Sigmoid colon (tissue), 7 donors: ENCODE data around the gene PPP2R2C. TPM values are rescaled to one million over a fixed set of nuclear protein-coding genes. Genes with fewer than 3 reads are reported as not detected.

Source experiments
- DNase-seq: peaks from one replicate; pipeline ENCODE4 v3.0.0-alpha.2; 2019
- H3K27ac ChIP-seq, 4 donors: fragments of 200-600 bp; sonication (generic); one replicate each; pipeline ENCODE4 v1.5.1; 2016 to 2019; ENCODE audit warnings: mild to moderate bottlenecking in 1 of 4
- H3K27me3 ChIP-seq, 3 donors: fragments of 200-600 bp; sonication (generic); one replicate each; pipeline ENCODE4 v1.5.1; 2019; ENCODE audit warnings: mild to moderate bottlenecking in 1 of 3
- H3K36me3 ChIP-seq, 4 donors: fragments of 200-600 bp; sonication (generic); one replicate each; pipeline ENCODE4 v1.5.1; 2016 to 2019
- H3K4me1 ChIP-seq, 4 donors: fragments of 200-600 bp; sonication (generic); one replicate each; pipeline ENCODE4 v1.5.1; 2017 to 2019
- H3K4me3 ChIP-seq, 4 donors: fragments of 200-600 bp; sonication (generic); one replicate each; pipeline ENCODE4 v1.5.1; 2017 to 2019; ENCODE audit warnings: mild to moderate bottlenecking in 2 of 4, moderate library complexity in 1 of 4
- H3K9me3 ChIP-seq, 4 donors: fragments of 200-600 bp in 3 of 4; sonication (generic) in 3 of 4; one replicate each; pipeline versions ENCODE4 v1.5.1 to v1.6.1; 2013 to 2019
- EP300 ChIP-seq, 4 donors: sonication (generic); formaldehyde crosslinking; IDR thresholded peaks; one replicate each; pipeline ENCODE4 v1.6.1; 2017; ENCODE audit warnings: antibody characterized with exemption in 4 of 4
- POLR2A ChIP-seq, 2 donors: fragments of 450-650 bp; IDR thresholded peaks; one replicate each; pipeline ENCODE4 v1.6.1; 2016; ENCODE audit warnings: antibody characterized with exemption in 2 of 2, mild to moderate bottlenecking in 2 of 2, moderate library complexity in 2 of 2
- POLR2AphosphoS5 ChIP-seq, 4 donors: sonication (generic); formaldehyde crosslinking; IDR thresholded peaks; one replicate each; pipeline ENCODE4 v1.6.1; 2017; ENCODE audit warnings: antibody characterized with exemption in 4 of 4
- WGBS, 2 donors: extraction: QIAGEN DNeasy Blood & Tissue Kit; methylation state at CpG; one replicate each; pipeline ENCODE4 v1.1.7; 2013; 5-methylcytosine and 5-hydroxymethylcytosine counted together
- intact Hi-C: fragments of 100-400 bp; cut with DNase I; formaldehyde crosslinking; loops from one replicate; pipeline ENCODE4 v1.15.1; 2023
- polyA plus RNA-seq, 3 donors: library from polyadenylated mRNA; stranded (reverse); fragments of 200-250 nt; gene quantifications; one replicate each; pipeline ENCODE4 v1.2.3, GENCODE V29; 2013
- total RNA-seq, 4 donors: library from RNA; depleted of rRNA; stranded (reverse); fragments of >200 nt; gene quantifications; one replicate each; pipeline ENCODE4 v1.1.0, GENCODE V29; 2016
- TF ChIP-seq, protein P1 (sequence below), 4 experiments: fragments of 450-650 bp in 3 of 4; fragments of 200-600 bp in 1 of 4; IDR thresholded peaks; one replicate each; pipeline ENCODE4 v1.5.1; 2016 to 2019; ENCODE audit warnings: antibody characterized with exemption in 4 of 4, mild to moderate bottlenecking in 3 of 4, moderate library complexity in 2 of 4
- donor health status: healthy with polysubstance abuse.
- donor health status: Bipolar disorder and iron deficiency.
- donor health status: healthy.

The PPP2R2C gene
- total and polyA plus RNA-seq, 7 donors = 0.49 to 2.8 (median 1.1) TPM; not detected in 2

DNA sequence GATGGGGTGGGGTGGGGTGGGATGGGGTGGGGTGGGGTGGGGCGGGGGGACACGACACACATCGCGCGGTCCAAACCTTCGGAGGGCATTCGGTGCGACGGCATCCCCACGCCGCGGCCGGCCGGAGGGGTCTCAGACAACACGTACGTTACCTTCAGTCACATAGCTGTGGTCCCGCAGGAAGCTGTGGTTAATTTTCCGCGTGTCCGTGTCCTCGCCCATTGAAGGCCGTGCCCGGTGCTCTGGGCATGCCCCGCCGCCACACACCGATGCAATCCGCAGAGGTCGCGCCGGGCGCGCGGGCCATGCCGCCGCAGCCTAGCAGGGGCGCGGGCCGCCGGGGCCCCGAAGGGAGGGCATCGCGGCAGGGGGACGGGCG lies 417 bp downstream of the PPP2R2C start:
- no peaks in the 10 kb centered on the region for H3K36me3 ChIP-seq
- peak; percentile 28 for DNase-seq
- TF ChIP-seq POLR2AphosphoS5 (IDR thresholded peaks at IDR 0.05) = no peak
- TF ChIP-seq POLR2A (IDR thresholded peaks at IDR 0.05) = no peak
- TF ChIP-seq EP300 (IDR thresholded peaks at IDR 0.05) = no peak
- TF ChIP-seq, protein P1, sequence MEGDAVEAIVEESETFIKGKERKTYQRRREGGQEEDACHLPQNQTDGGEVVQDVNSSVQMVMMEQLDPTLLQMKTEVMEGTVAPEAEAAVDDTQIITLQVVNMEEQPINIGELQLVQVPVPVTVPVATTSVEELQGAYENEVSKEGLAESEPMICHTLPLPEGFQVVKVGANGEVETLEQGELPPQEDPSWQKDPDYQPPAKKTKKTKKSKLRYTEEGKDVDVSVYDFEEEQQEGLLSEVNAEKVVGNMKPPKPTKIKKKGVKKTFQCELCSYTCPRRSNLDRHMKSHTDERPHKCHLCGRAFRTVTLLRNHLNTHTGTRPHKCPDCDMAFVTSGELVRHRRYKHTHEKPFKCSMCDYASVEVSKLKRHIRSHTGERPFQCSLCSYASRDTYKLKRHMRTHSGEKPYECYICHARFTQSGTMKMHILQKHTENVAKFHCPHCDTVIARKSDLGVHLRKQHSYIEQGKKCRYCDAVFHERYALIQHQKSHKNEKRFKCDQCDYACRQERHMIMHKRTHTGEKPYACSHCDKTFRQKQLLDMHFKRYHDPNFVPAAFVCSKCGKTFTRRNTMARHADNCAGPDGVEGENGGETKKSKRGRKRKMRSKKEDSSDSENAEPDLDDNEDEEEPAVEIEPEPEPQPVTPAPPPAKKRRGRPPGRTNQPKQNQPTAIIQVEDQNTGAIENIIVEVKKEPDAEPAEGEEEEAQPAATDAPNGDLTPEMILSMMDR (IDR thresholded peaks at IDR 0.05) = no peak
- peaks cover 7 to 90% (median 62%) of the 10 kb centered on the region in 3 donors for H3K27me3 ChIP-seq
- no peak overlapping the region for H3K27ac ChIP-seq
- H3K4me1 ChIP-seq = peaks cover 0 to 21% (median 20%) of the 10 kb centered on the region in 4 donors
- 2 to 13% methylated on average over 44 of the region's 44 CpGs for WGBS, 2 donors
- intact Hi-C loops = no loop called here
- H3K4me3 ChIP-seq = no peak overlapping the region
- H3K9me3 ChIP-seq = no peaks in the 10 kb centered on the region

DNA sequence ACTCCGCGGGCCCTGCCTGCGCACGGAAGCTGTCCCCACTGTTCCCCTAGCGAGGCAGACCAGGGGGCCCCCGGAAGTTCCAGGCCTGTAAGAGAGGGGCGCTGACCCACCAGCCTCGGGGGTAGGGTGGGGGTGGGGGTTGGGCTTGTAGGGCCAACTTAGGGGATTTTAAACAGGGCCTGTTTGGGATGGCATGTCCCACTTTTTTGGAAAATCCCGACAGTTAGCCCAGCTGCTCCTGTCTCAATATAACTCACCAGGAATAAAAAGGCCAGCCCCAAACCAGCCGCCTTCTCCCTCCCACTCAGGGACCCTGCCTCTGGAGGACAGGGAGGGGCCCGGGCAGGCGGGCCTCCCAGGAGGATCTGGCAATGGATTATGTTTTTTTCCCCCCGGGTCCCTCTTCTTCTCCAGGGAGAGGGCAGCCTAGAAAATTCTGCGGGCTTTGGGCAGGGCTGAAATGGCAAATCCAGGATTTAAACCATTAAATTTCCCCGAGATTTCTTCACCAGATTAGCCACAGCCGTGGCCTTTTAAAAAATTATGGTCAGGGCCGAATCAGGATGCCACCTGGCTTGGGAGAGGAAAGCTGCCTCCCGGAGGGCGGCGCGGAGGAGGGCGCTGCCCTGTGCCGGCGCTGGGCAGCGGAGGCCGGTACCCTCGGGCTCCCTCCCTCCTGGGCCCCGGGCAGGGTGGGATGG lies 957 bp downstream of the PPP2R2C start:
- peak; percentile 34 for DNase-seq
- no peaks in the 10 kb centered on the region for H3K36me3 ChIP-seq
- H3K4me3 ChIP-seq = peak overlapping the region in 3 of 4 donors; percentile 50 to 56 (median 50)
- WGBS, 2 donors = 4 to 8% methylated on average over 28 of the region's 28 CpGs
- peaks cover 0 to 21% (median 20%) of the 10 kb centered on the region in 4 donors for H3K4me1 ChIP-seq
- TF ChIP-seq EP300 (IDR thresholded peaks at IDR 0.05) (no peak), POLR2AphosphoS5 (IDR thresholded peaks at IDR 0.05) (no peak), POLR2A (IDR thresholded peaks at IDR 0.05) (no peak)
- TF ChIP-seq, protein P1 (IDR thresholded peaks at IDR 0.05) = no peak
- intact Hi-C loops = no loop called here
- H3K27ac ChIP-seq = no peak overlapping the region
- H3K9me3 ChIP-seq = no peaks in the 10 kb centered on the region
- H3K27me3 ChIP-seq = peaks cover 7 to 88% (median 62%) of the 10 kb centered on the region in 3 donors

DNA sequence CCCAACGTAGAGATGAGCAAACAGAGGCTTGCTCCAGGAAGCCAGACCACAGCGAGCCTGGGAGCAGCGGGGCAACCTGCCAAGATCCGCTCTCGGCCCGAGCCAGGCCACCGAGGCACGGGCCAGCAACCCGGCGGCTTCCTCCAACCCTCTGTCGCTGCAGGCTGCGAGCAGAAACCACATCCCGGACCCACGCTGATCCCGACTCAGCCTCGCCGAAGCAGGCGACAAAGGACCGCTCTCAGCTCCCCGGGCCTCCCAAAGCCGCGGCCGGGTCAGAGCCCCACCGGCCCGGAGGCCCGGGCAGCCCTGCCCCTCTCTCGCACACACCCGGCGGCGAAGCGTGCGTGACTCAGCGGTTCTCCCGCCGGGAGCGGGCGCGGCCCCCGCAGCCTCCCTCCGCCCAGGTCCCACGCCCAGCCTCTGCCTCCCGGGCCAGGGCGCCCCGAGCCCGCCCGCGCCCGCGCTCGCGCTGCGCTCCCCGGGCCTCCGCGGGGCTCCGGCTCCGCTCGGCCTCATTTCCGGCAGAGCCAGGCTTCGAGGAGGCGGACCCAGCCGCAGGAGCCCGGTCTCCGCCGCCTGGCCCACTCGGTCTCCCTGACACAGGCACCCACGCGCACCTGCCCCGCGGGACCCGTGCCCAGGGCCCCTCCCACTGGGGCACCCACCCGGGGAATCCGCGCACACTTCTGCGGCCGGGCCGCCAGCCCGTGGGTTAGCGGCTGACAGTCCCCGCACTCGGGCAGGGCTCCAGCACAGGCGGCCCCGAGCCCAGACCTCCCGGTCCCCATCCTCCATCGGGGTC lies 1.7 kb downstream of the PPP2R2C start:
- Histone ChIP-seq H3K36me3 (no peaks in the 10 kb centered on the region), H3K4me1 (peaks cover 0 to 21% (median 20%) of the 10 kb centered on the region in 4 donors), H3K27me3 (peaks cover 7 to 82% (median 62%) of the 10 kb centered on the region in 3 donors), H3K9me3 (no peaks in the 10 kb centered on the region), H3K27ac (peak overlapping the region in 1 of 4 donors; percentile 30), H3K4me3 (peak overlapping the region; percentile 14 to 56 (median 50))
- 1 to 3% methylated on average over 85 of the region's 85 CpGs for WGBS, 2 donors
- intact Hi-C loops = no loop called here
- DNase-seq = peak; percentile 75
- TF ChIP-seq POLR2AphosphoS5 (IDR thresholded peaks at IDR 0.05) (no peak), EP300 (IDR thresholded peaks at IDR 0.05) (no peak), POLR2A (IDR thresholded peaks at IDR 0.05) (no peak)
- TF ChIP-seq, protein P1 (IDR thresholded peaks at IDR 0.05) = no peak

DNA sequence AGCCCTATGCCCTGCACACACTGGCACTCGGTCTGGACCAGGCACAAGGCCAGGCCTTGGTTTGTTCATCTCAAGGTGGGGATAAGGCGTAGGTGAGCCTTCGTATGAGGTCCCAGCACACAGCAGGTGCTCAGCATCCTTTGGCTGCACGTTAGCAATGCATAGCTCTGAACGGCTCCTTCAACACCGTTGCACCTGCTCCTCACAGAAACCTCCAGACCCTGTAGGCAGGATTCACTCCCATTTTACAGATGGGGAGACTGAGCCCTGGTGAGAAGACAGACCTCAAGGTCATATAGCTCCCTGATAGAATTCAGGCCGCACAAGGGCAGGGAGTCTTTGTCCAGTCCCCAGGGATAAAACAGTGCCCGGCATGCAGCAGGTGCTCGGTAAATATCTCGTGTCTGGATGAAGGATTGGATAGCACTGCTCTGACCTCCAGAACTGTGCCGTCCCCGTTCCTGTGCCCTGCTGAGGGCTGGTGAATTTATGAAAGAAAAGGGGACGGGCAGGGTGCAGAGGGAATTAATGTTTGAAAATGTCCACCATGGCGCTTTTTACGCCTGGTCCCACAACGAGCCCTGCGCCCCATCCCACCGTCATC lies 2.4 kb downstream of the PPP2R2C start:
- Histone ChIP-seq H3K4me1 (peaks cover 0 to 21% (median 20%) of the 10 kb centered on the region in 4 donors), H3K36me3 (no peaks in the 10 kb centered on the region), H3K27ac (no peak overlapping the region), H3K4me3 (peak overlapping the region in 3 of 4 donors; percentile 50 to 56 (median 50)), H3K27me3 (peaks cover 7 to 77% (median 57%) of the 10 kb centered on the region in 3 donors), H3K9me3 (no peaks in the 10 kb centered on the region)
- intact Hi-C loops = no loop called here
- no peak for TF ChIP-seq POLR2AphosphoS5 (IDR thresholded peaks at IDR 0.05)
- WGBS, 2 donors = 44 to 58% methylated on average over 18 of the region's 18 CpGs
- peak; percentile 12 for DNase-seq

DNA sequence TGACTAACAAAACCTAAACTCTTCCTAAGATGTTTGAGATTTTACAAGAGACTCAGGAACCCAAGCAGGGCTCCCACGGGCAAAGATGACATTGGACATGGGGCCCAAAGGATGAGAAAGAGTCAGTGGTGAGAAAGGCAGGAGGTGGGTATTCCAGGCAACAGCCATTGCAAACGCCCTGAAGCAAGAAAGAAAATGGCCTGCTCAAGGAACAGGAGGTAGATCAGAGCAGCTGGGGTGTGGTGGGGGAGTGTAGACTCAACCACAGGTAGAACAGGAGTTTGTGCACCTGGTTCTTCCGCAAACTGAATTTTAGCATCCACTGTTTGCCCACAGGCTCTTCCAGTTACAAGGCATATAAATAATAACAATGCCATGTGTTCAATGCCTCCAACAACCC lies 3.3 kb downstream of the PPP2R2C start:
- intact Hi-C loops = no loop called here
- TF ChIP-seq, protein P1 (IDR thresholded peaks at IDR 0.05) = no peak
- no peak for TF ChIP-seq POLR2AphosphoS5 (IDR thresholded peaks at IDR 0.05)
- no peak for TF ChIP-seq EP300 (IDR thresholded peaks at IDR 0.05)
- TF ChIP-seq POLR2A (IDR thresholded peaks at IDR 0.05) = no peak
- H3K4me3 ChIP-seq = no peak overlapping the region
- WGBS, 2 donors = 40 to 73% methylated on average over 3 of the region's 3 CpGs
- H3K27ac ChIP-seq = no peak overlapping the region
- peak; percentile 9 for DNase-seq
- H3K4me1 ChIP-seq = peaks cover 0 to 21% (median 20%) of the 10 kb centered on the region in 4 donors
- no peaks in the 10 kb centered on the region for H3K9me3 ChIP-seq
- no peaks in the 10 kb centered on the region for H3K36me3 ChIP-seq
- H3K27me3 ChIP-seq = peaks cover 7 to 69% (median 51%) of the 10 kb centered on the region in 3 donors
